ENCODE measurements around the gene LIPG. TPM values are rescaled to one million over a fixed set of nuclear protein-coding genes. Genes with fewer than 3 reads are reported as not detected.

LIPG gene
- total RNA-seq, 1 experiment from 2014 or later = 86.7 TPM

GRCh38 chr18:49563130-49563540, 1.3 kb downstream of the LIPG start:
- H3K9me3 ChIP-seq = no peaks in the 10 kb centered on the region
- Mint-ChIP-seq H3K36me3 (ENCODE audit: insufficient read depth, unreplicated experiment) (peaks cover 46% of the 10 kb centered on the region), H3K9me3 (ENCODE audit: unreplicated experiment) (no peaks in the 10 kb centered on the region), H3K27me3 (ENCODE audit: insufficient read depth, unreplicated experiment) (no peaks in the 10 kb centered on the region), H3K27ac (ENCODE audit: unreplicated experiment) (no peak overlapping the region), H3K4me1 (ENCODE audit: low read depth, unreplicated experiment) (no peaks in the 10 kb centered on the region), H3K4me3 (ENCODE audit: unreplicated experiment) (peak overlapping the region; percentile 98)
- TF ChIP-seq, protein P1, sequence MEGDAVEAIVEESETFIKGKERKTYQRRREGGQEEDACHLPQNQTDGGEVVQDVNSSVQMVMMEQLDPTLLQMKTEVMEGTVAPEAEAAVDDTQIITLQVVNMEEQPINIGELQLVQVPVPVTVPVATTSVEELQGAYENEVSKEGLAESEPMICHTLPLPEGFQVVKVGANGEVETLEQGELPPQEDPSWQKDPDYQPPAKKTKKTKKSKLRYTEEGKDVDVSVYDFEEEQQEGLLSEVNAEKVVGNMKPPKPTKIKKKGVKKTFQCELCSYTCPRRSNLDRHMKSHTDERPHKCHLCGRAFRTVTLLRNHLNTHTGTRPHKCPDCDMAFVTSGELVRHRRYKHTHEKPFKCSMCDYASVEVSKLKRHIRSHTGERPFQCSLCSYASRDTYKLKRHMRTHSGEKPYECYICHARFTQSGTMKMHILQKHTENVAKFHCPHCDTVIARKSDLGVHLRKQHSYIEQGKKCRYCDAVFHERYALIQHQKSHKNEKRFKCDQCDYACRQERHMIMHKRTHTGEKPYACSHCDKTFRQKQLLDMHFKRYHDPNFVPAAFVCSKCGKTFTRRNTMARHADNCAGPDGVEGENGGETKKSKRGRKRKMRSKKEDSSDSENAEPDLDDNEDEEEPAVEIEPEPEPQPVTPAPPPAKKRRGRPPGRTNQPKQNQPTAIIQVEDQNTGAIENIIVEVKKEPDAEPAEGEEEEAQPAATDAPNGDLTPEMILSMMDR (IDR thresholded peaks at IDR 0.05; ENCODE audit: insufficient read depth in 1 of 2, low read depth in 1 of 2, low read length in 1 of 2, severe bottlenecking in 1 of 2, unreplicated experiment in 1 of 2) = no peak
- ChIA-PET POLR2A (no interaction called here), CTCF (no interaction called here)
- H3K27me3 ChIP-seq (replicated peaks; ENCODE audit: control insufficient read depth, insufficient read depth, low read length) = no peaks in the 10 kb centered on the region
- no TSS peak for BruUV-seq (replicated peaks)
- no peaks in the 10 kb centered on the region for H3K36me3 ChIP-seq (ENCODE audit: control insufficient read depth, insufficient read depth, low read length)
- H3K4me1 ChIP-seq = no peaks in the 10 kb centered on the region
- intact Hi-C loops (cut with micrococcal nuclease; ENCODE audit: unreplicated experiment) = loop anchor here (2.0 to 5.0 kb wide), 3 partner anchors 36 to 168 kb away; no protein-coding TSS in a partner anchor
- no peak for DNase-seq
- H3K4me3 ChIP-seq (ENCODE audit: low read depth, low read length) = peak overlapping the region; percentile 56

- Histone ChIP-seq H3K9me3 (no peaks in the 10 kb centered on the region), H3K4me1 (no peaks in the 10 kb centered on the region), H3K36me3 (ENCODE audit: control insufficient read depth, insufficient read depth, low read length) (no peaks in the 10 kb centered on the region), H3K4me3 (ENCODE audit: low read depth, low read length) (peak overlapping the region; percentile 56), H3K27me3 (replicated peaks; ENCODE audit: control insufficient read depth, insufficient read depth, low read length) (no peaks in the 10 kb centered on the region)
- no TSS peak for BruUV-seq (replicated peaks)
- intact Hi-C loops (cut with micrococcal nuclease; ENCODE audit: unreplicated experiment) = loop anchor here (2.0 to 5.0 kb wide), 3 partner anchors 37 to 167 kb away; no protein-coding TSS in a partner anchor
- Mint-ChIP-seq H3K27me3 (ENCODE audit: insufficient read depth, unreplicated experiment) (no peaks in the 10 kb centered on the region), H3K27ac (ENCODE audit: unreplicated experiment) (no peak overlapping the region), H3K4me1 (ENCODE audit: low read depth, unreplicated experiment) (no peaks in the 10 kb centered on the region), H3K4me3 (ENCODE audit: unreplicated experiment) (peak overlapping the region; percentile 98), H3K36me3 (ENCODE audit: insufficient read depth, unreplicated experiment) (peaks cover 47% of the 10 kb centered on the region), H3K9me3 (ENCODE audit: unreplicated experiment) (no peaks in the 10 kb centered on the region)
- no peak for DNase-seq
- CTCF ChIA-PET = interaction anchor here (0.5 kb wide), 1 partner anchor 295 kb away, joined by 3 read pairs; no protein-coding TSS in a partner anchor
- TF ChIP-seq, protein P1 (IDR thresholded peaks at IDR 0.05; ENCODE audit: insufficient read depth in 1 of 2, low read depth in 1 of 2, low read length in 1 of 2, severe bottlenecking in 1 of 2, unreplicated experiment in 1 of 2) = no peak
- POLR2A ChIA-PET = no interaction called here
Observed at GRCh38 chr18:49563701-49564517, 2.1 kb downstream of the LIPG start.

- BruUV-seq (replicated peaks) = no TSS peak
- Mint-ChIP-seq H3K27ac (ENCODE audit: unreplicated experiment) (no peak overlapping the region), H3K27me3 (ENCODE audit: insufficient read depth, unreplicated experiment) (no peaks in the 10 kb centered on the region), H3K4me3 (ENCODE audit: unreplicated experiment) (peak overlapping the region; percentile 98), H3K9me3 (ENCODE audit: unreplicated experiment) (no peaks in the 10 kb centered on the region), H3K36me3 (ENCODE audit: insufficient read depth, unreplicated experiment) (peaks cover 53% of the 10 kb centered on the region), H3K4me1 (ENCODE audit: low read depth, unreplicated experiment) (no peaks in the 10 kb centered on the region)
- TF ChIP-seq, protein P1 (IDR thresholded peaks at IDR 0.05; ENCODE audit: insufficient read depth in 1 of 2, low read depth in 1 of 2, low read length in 1 of 2, severe bottlenecking in 1 of 2, unreplicated experiment in 1 of 2) = no peak
- H3K4me1 ChIP-seq = no peaks in the 10 kb centered on the region
- no peaks in the 10 kb centered on the region for H3K27me3 ChIP-seq (replicated peaks; ENCODE audit: control insufficient read depth, insufficient read depth, low read length)
- no peak for DNase-seq
- ChIA-PET POLR2A (no interaction called here), CTCF (interaction anchor here (0.5 kb wide), 1 partner anchor 294 kb away, joined by 3 read pairs; no protein-coding TSS in a partner anchor)
- intact Hi-C loops (cut with micrococcal nuclease; ENCODE audit: unreplicated experiment) = loop anchor here (5.0 kb wide), 2 partner anchors 37 to 52 kb away; no protein-coding TSS in a partner anchor
- H3K4me3 ChIP-seq (ENCODE audit: low read depth, low read length) = peak overlapping the region; percentile 56
- no peaks in the 10 kb centered on the region for H3K9me3 ChIP-seq
- H3K36me3 ChIP-seq (ENCODE audit: control insufficient read depth, insufficient read depth, low read length) = no peaks in the 10 kb centered on the region
Observed at GRCh38 chr18:49564518-49564834, 2.6 kb downstream of the LIPG start.
